Natural killer cell (primary cell): Measurements from ENCODE around the gene KPNA5. TPM values are rescaled to one million over a fixed set of nuclear protein-coding genes. Genes with fewer than 3 reads are reported as not detected.

ENCODE experiments used
- ATAC-seq, 3 donors: fragments of 150-1000 bp in 2 of 3; fragments of 200-7000 bp in 1 of 3; cut with Tn5 transposase; 1 replicate in 1 of 3; 2 replicates in 2 of 3; pipeline ENCODE4 v1.10.0; 2021; ENCODE audit warnings: mild to moderate bottlenecking in 2 of 3, moderate library complexity in 2 of 3
- DNase-seq, 2 donors: peaks; one replicate each; pipeline versions ENCODE4 v3.0.0 to v3.0.0-alpha.2; 2013 to 2021; ENCODE audit warnings: mixed read lengths in 1 of 2
- H3K27ac ChIP-seq: one replicate; pipeline ENCODE4 v1.5.1; 2013; ENCODE audit warnings: mild to moderate bottlenecking, low read length
- H3K27me3 ChIP-seq: one replicate; pipeline ENCODE4 v1.6.1; 2013; ENCODE audit warnings: low read length; ENCODE audit not compliant: control insufficient read depth, insufficient read depth
- H3K36me3 ChIP-seq: one replicate; pipeline ENCODE4 v1.6.1; 2013; ENCODE audit warnings: low read length; ENCODE audit not compliant: control insufficient read depth, insufficient read depth
- H3K4me1 ChIP-seq: one replicate; pipeline ENCODE4 v1.6.1; 2013; ENCODE audit warnings: low read length; ENCODE audit not compliant: control insufficient read depth, insufficient read depth
- H3K4me3 ChIP-seq: one replicate; pipeline ENCODE4 v1.5.1; 2013; ENCODE audit warnings: low read length
- H3K9me3 ChIP-seq: one replicate; pipeline ENCODE4 v1.6.1; 2013; ENCODE audit warnings: low read length; ENCODE audit not compliant: control insufficient read depth, insufficient read depth
- H3K27ac Mint-ChIP-seq, 2 donors: one replicate each; pipeline ENCODE4 v1.8.0; 2022; ENCODE audit warnings: mild to moderate bottlenecking in 2 of 2, mixed read lengths in 2 of 2, moderate library complexity in 1 of 2
- H3K27me3 Mint-ChIP-seq, 2 donors: one replicate each; pipeline ENCODE4 v1.8.0; 2022; ENCODE audit warnings: low read depth in 2 of 2, mixed read lengths in 2 of 2
- H3K36me3 Mint-ChIP-seq: one replicate; pipeline ENCODE4 v1.8.0; 2022; ENCODE audit warnings: mixed read lengths
- H3K4me1 Mint-ChIP-seq, 2 donors: one replicate each; pipeline ENCODE4 v1.8.0; 2022; ENCODE audit warnings: mixed read lengths in 2 of 2
- H3K4me3 Mint-ChIP-seq: one replicate; pipeline ENCODE4 v1.8.0; 2022; ENCODE audit warnings: mild to moderate bottlenecking, moderate library complexity, mixed read lengths
- H3K9me3 Mint-ChIP-seq, 2 donors: one replicate each; pipeline ENCODE4 v1.8.0; 2022; ENCODE audit warnings: mixed read lengths in 2 of 2
- WGBS: methylation state at CpG from one replicate; pipeline ENCODE4 v1.1.7; 2013; ENCODE audit warnings: missing lambda C conversion rate; ENCODE audit not compliant: insufficient coverage; 5-methylcytosine and 5-hydroxymethylcytosine counted together
- intact Hi-C: fragments of 100-400 bp; cut with micrococcal nuclease; formaldehyde crosslinking; loops from one replicate; pipeline ENCODE4 v1.14.2; 2022
- total RNA-seq, 4 donors: library from RNA; stranded (reverse); fragments of 120-200 nt in 1 of 4; gene quantifications; one replicate each; pipeline versions ENCODE4 v1.2.3 to v1.2.4, GENCODE V29; 2013 to 2022
- TF ChIP-seq, protein P1 (sequence below): fragments of 200-600 bp; IDR thresholded peaks from one replicate; pipeline ENCODE4 v1.8.0; 2022; ENCODE audit warnings: antibody characterized with exemption

Gene KPNA5
- total RNA-seq, 3 donors from 2014 or later (not counting 1 experiment from before 2014, with no cell fraction given) = 28.6 to 31.4 (median 29.1) TPM

DNA sequence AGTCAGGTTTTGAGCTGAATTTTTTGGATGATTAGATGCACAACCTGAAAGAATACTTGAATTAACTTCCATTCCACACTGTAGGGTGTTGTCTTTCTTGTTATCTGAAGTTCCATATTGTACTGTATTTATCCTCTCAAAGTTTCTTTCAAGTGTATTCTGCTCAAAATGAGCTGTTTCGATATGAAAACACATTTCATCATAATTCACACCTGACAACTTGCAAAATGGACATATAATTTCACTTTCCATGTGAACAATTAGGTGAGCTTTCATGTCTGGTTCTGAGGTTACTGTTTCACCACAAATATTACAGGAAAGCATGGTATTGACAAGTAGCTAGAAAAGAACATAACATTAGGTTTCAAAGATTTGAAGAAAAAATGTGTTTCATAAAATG lies 14.1 kb upstream of the KPNA5 start:
- peaks cover 38 to 39% of the 10 kb centered on the region in 2 donors for H3K4me1 Mint-ChIP-seq
- H3K4me3 Mint-ChIP-seq = peak overlapping the region; percentile 77
- peak in 1 of 2 donors; percentile 12 for DNase-seq
- peaks cover 11% of the 10 kb centered on the region for H3K4me1 ChIP-seq
- H3K9me3 ChIP-seq = no peaks in the 10 kb centered on the region
- peaks cover 2% of the 10 kb centered on the region for H3K36me3 ChIP-seq
- H3K27me3 Mint-ChIP-seq = peaks cover 4 to 11% of the 10 kb centered on the region in 2 donors
- intact Hi-C loops = loop anchor here (5.0 kb wide), 1 partner anchor 95 kb away; the partner anchor contains the start of gene RWDD1
- no peaks in the 10 kb centered on the region for H3K9me3 Mint-ChIP-seq
- TF ChIP-seq, protein P1, sequence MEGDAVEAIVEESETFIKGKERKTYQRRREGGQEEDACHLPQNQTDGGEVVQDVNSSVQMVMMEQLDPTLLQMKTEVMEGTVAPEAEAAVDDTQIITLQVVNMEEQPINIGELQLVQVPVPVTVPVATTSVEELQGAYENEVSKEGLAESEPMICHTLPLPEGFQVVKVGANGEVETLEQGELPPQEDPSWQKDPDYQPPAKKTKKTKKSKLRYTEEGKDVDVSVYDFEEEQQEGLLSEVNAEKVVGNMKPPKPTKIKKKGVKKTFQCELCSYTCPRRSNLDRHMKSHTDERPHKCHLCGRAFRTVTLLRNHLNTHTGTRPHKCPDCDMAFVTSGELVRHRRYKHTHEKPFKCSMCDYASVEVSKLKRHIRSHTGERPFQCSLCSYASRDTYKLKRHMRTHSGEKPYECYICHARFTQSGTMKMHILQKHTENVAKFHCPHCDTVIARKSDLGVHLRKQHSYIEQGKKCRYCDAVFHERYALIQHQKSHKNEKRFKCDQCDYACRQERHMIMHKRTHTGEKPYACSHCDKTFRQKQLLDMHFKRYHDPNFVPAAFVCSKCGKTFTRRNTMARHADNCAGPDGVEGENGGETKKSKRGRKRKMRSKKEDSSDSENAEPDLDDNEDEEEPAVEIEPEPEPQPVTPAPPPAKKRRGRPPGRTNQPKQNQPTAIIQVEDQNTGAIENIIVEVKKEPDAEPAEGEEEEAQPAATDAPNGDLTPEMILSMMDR = no peak
- H3K4me3 ChIP-seq = no peak overlapping the region
- no CpG with 5 or more reads among the region's 1 CpG for WGBS
- no peak overlapping the region for H3K27ac ChIP-seq
- no peaks in the 10 kb centered on the region for H3K27me3 ChIP-seq
- no peaks in the 10 kb centered on the region for H3K36me3 Mint-ChIP-seq
- ATAC-seq = no peak
- peak overlapping the region; percentile 75 to 97 for H3K27ac Mint-ChIP-seq

DNA sequence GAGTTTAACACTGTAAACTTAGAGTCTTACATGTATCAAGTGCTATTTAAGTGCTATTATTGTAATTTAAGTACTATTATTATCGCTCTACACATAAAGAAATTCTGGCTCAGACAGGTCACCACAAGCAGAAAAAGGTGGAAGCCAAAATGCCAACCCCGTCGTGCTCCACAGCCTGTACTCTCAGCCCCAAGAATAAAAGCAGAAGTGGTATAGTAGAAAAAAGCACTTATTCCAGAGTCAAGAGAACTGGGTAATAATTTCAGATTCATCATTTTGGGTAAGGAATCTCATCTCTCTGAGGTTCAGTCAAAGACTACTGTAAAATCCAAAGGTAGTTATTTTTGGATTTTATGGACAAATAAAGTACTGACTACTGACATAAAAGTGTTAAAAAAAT lies 13.4 kb upstream of the KPNA5 start:
- H3K4me3 Mint-ChIP-seq = peak overlapping the region; percentile 97
- TF ChIP-seq, protein P1 = no peak
- peak overlapping the region; percentile 94 to 97 for H3K27ac Mint-ChIP-seq
- no peaks in the 10 kb centered on the region for H3K36me3 Mint-ChIP-seq
- H3K9me3 ChIP-seq = no peaks in the 10 kb centered on the region
- no CpG with 5 or more reads among the region's 3 CpGs for WGBS
- DNase-seq = peak in 1 of 2 donors; percentile 10
- H3K9me3 Mint-ChIP-seq = no peaks in the 10 kb centered on the region
- H3K4me1 ChIP-seq = peaks cover 11% of the 10 kb centered on the region
- peaks cover 11 to 18% of the 10 kb centered on the region in 2 donors for H3K27me3 Mint-ChIP-seq
- no peaks in the 10 kb centered on the region for H3K27me3 ChIP-seq
- peaks cover 2% of the 10 kb centered on the region for H3K36me3 ChIP-seq
- peak overlapping the region; percentile 73 for H3K4me3 ChIP-seq
- intact Hi-C loops = loop anchor here (1.0 to 5.0 kb wide), 3 partner anchors 14 to 388 kb away; partner anchors contain the start of genes KPNA5, RWDD1 and TSPYL1
- no peak for ATAC-seq
- no peak overlapping the region for H3K27ac ChIP-seq
- H3K4me1 Mint-ChIP-seq = peaks cover 31% of the 10 kb centered on the region in 2 donors

DNA sequence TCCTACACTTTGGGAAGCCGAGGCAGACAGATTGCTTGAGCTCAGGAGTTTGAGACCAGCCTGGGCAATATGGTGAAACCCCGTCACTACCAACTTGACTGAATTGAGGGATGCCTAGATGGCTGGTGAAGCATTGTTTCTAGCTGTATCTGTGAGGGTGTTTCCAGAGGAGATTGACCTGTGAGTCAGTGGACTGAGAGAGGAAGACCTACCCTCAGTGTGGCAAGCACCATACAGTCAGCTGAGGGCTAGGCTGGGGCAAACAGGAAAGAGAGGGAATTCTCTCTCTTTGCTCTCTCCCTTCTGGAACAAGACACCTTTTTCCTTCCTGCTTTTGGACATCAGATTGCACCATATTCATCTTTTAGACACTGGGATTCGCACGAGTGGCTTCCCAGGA lies 8.7 kb upstream of the KPNA5 start:
- peaks cover 11% of the 10 kb centered on the region in 2 donors for H3K4me1 Mint-ChIP-seq
- peaks cover 16 to 29% of the 10 kb centered on the region in 2 donors for H3K27me3 Mint-ChIP-seq
- Histone ChIP-seq H3K27ac (no peak overlapping the region), H3K4me3 (no peak overlapping the region), H3K36me3 (no peaks in the 10 kb centered on the region), H3K27me3 (no peaks in the 10 kb centered on the region), H3K9me3 (no peaks in the 10 kb centered on the region), H3K4me1 (peaks cover 8% of the 10 kb centered on the region)
- TF ChIP-seq, protein P1 = no peak
- ATAC-seq = no peak
- 90% methylated on average over 4 of the region's 4 CpGs for WGBS
- intact Hi-C loops = no loop called here
- no peak for DNase-seq
- H3K9me3 Mint-ChIP-seq = no peaks in the 10 kb centered on the region
- no peak overlapping the region for H3K27ac Mint-ChIP-seq
- H3K36me3 Mint-ChIP-seq = no peaks in the 10 kb centered on the region
- H3K4me3 Mint-ChIP-seq = no peak overlapping the region

DNA sequence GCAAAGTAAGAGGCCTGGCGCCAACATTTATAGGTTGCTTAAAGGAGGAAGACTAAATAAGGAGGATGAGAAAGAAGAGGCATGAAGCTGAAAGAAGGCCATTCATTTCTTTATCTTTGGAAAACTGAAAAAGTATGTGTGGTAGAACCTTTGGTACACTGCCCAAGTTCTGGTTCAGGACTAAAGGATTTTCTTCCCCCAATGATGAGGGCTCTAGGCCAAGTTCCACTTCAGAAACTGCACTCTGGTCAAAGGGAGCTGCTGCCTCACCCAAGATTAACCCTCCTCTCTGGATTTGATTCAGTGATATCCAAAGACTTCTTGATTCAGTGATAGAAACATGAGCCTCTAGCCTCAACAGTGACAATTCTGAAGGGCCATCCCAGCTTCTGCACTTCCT lies 5.0 kb upstream of the KPNA5 start:
- no peak overlapping the region for H3K27ac Mint-ChIP-seq
- 95% methylated on average over 1 of the region's 1 CpG for WGBS
- DNase-seq (no peak), ATAC-seq (no peak)
- peaks cover 7 to 10% of the 10 kb centered on the region in 2 donors for H3K4me1 Mint-ChIP-seq
- intact Hi-C loops = no loop called here
- H3K36me3 Mint-ChIP-seq = no peaks in the 10 kb centered on the region
- H3K4me3 Mint-ChIP-seq = no peak overlapping the region
- Histone ChIP-seq H3K4me1 (peaks cover 5% of the 10 kb centered on the region), H3K27ac (no peak overlapping the region), H3K4me3 (no peak overlapping the region), H3K9me3 (no peaks in the 10 kb centered on the region), H3K27me3 (no peaks in the 10 kb centered on the region), H3K36me3 (no peaks in the 10 kb centered on the region)
- TF ChIP-seq, protein P1 = no peak
- no peaks in the 10 kb centered on the region for H3K9me3 Mint-ChIP-seq
- H3K27me3 Mint-ChIP-seq = peaks cover 16 to 27% of the 10 kb centered on the region in 2 donors
